H1 (cell line): ENCODE data around the gene FCER2. TPM values are rescaled to one million over a fixed set of nuclear protein-coding genes. Genes with fewer than 3 reads are reported as not detected.

Experiments
- CTCF ChIA-PET: fragments of 300-600 bp; sonication (Branson Sonifier 250); formaldehyde crosslinking; loops from one replicate; lab custom pipeline; 2021; ENCODE audit not compliant: partially characterized antibody; lab: Charles Lee
- POLR2A ChIA-PET: fragments of 300-600 bp; sonication (Branson Sonifier 250); formaldehyde crosslinking; loops from one replicate; lab custom pipeline; 2021; ENCODE audit warnings: inconsistent platforms; ENCODE audit not compliant: partially characterized antibody; lab: Charles Lee
- DNase-seq, 2 experiments: peaks; one replicate each; pipeline versions ENCODE4 v3.0.0 to v3.0.0-alpha.2; 2010 to 2022; ENCODE audit warnings: low spot score in 2 of 2, low read depth in 1 of 2, mixed read lengths in 1 of 2
- FAIRE-seq: peaks from 2 replicates; lab custom pipeline; 2011; peaks lifted over from hg19 to GRCh38; lab: Jason Lieb, UNC
- H2AFZ ChIP-seq: 2 replicates; pipeline ENCODE4 v1.8.1; 2012; ENCODE audit warnings: low read length, inconsistent platforms
- H2AK5ac ChIP-seq: 2 replicates; pipeline ENCODE4 v1.6.1; 2013; ENCODE audit warnings: low read depth, low read length
- H2BK120ac ChIP-seq: replicated peaks from 2 replicates; pipeline ENCODE3; 2013; ENCODE audit warnings: low read depth, low read length, inconsistent platforms
- H2BK12ac ChIP-seq: 2 replicates; pipeline ENCODE4 v1.6.1; 2013; ENCODE audit warnings: low read depth, low read length
- H2BK15ac ChIP-seq: 2 replicates; pipeline ENCODE4 v1.6.1; 2013; ENCODE audit warnings: low read length
- H2BK20ac ChIP-seq: 2 replicates; pipeline ENCODE4 v1.6.1; 2013; ENCODE audit warnings: low read length
- H2BK5ac ChIP-seq: 2 replicates; pipeline ENCODE4 v1.6.1; 2013; ENCODE audit warnings: low read depth, low read length
- H3K14ac ChIP-seq: 2 replicates; pipeline ENCODE4 v1.6.1; 2013; ENCODE audit warnings: inconsistent platforms; ENCODE audit not compliant: insufficient read length
- H3K18ac ChIP-seq: 2 replicates; pipeline ENCODE4 v1.6.1; 2013; ENCODE audit warnings: low read length; ENCODE audit errors: extremely low read depth
- H3K23ac ChIP-seq: 2 replicates; pipeline ENCODE4 v1.6.1; 2013; ENCODE audit warnings: inconsistent platforms; ENCODE audit not compliant: insufficient read length
- H3K23me2 ChIP-seq: 2 replicates; pipeline ENCODE4 v1.6.1; 2013; ENCODE audit warnings: low read depth, low read length
- H3K27ac ChIP-seq: 2 replicates; pipeline ENCODE4 v1.6.1; 2011; ENCODE audit warnings: low read depth, low read length, inconsistent platforms
- H3K27me3 ChIP-seq, 4 experiments: replicated peaks in 1 of 4; 1 replicate in 1 of 4; 2 replicates in 3 of 4; pipeline versions ENCODE4 v1.6.1 to v1.8.1; 2011 to 2013; ENCODE audit warnings: low read length in 3 of 4, mild to moderate bottlenecking in 3 of 4, inconsistent platforms in 2 of 4, mixed read lengths in 2 of 4, moderate library complexity in 1 of 4; ENCODE audit not compliant: control insufficient read depth in 3 of 4, insufficient read depth in 3 of 4; ENCODE audit errors: extremely low read depth in 1 of 4
- H3K36me3 ChIP-seq, 4 experiments: 2 replicates each; pipeline versions ENCODE4 v1.6.1 to v1.8.1; 2011 to 2013; ENCODE audit warnings: mild to moderate bottlenecking in 4 of 4, low read length in 3 of 4, moderate library complexity in 2 of 4, control low read depth in 1 of 4, inconsistent platforms in 1 of 4; ENCODE audit not compliant: insufficient read depth in 4 of 4, control insufficient read depth in 2 of 4
- H3K4ac ChIP-seq: replicated peaks from 2 replicates; pipeline ENCODE3; 2013; ENCODE audit warnings: low read length, low read depth, mixed read lengths, inconsistent platforms; ENCODE audit not compliant: insufficient read length
- H3K4me1 ChIP-seq, 4 experiments: replicated peaks in 1 of 4; 1 replicate in 1 of 4; 2 replicates in 3 of 4; pipeline versions ENCODE4 v1.6.1 to v1.8.1; 2011 to 2013; ENCODE audit warnings: low read length in 3 of 4, inconsistent platforms in 2 of 4, mixed read lengths in 1 of 4; ENCODE audit not compliant: insufficient read depth in 4 of 4, control insufficient read depth in 3 of 4
- H3K4me2 ChIP-seq, 2 experiments: 2 replicates each; pipeline versions ENCODE4 v1.6.1 to v1.8.1; 2011 to 2013; ENCODE audit warnings: low read depth in 2 of 2, low read length in 2 of 2, control low read depth in 1 of 2, inconsistent platforms in 1 of 2, mild to moderate bottlenecking in 1 of 2; ENCODE audit not compliant: insufficient read depth in 1 of 2
- H3K4me3 ChIP-seq, 4 experiments: fragments of 200-600, 300-600 bp in 1 of 4; sonication (generic), shearing (Covaris generic), sonication (Bioruptor Twin) in 1 of 4; 2 replicates each; pipeline versions ENCODE4 v1.5.1 to v1.8.1; 2011 to 2016; ENCODE audit warnings: low read length in 4 of 4, low read depth in 3 of 4, control low read depth in 2 of 4, inconsistent platforms in 2 of 4, mild to moderate bottlenecking in 2 of 4, mixed read lengths in 1 of 4, moderate library complexity in 1 of 4; ENCODE audit not compliant: insufficient read depth in 2 of 4; ENCODE audit errors: extremely low read depth in 1 of 4
- H3K56ac ChIP-seq: replicated peaks from 2 replicates; pipeline ENCODE3; 2013; ENCODE audit warnings: low read depth, mild to moderate bottlenecking, mixed read lengths, low read length, inconsistent platforms; ENCODE audit not compliant: insufficient read length
- H3K79me1 ChIP-seq: 2 replicates; pipeline ENCODE4 v1.6.1; 2013; ENCODE audit warnings: low read depth, low read length, control low read depth
- H3K79me2 ChIP-seq, 2 experiments: 2 replicates each; pipeline versions ENCODE4 v1.6.1 to v1.8.1; 2012 to 2013; ENCODE audit warnings: low read length in 2 of 2, mild to moderate bottlenecking in 2 of 2, inconsistent platforms in 1 of 2; ENCODE audit not compliant: insufficient read depth in 2 of 2, control insufficient read depth in 1 of 2
- H3K9ac ChIP-seq, 4 experiments: replicated peaks in 1 of 4; 1 replicate in 1 of 4; 2 replicates in 3 of 4; pipeline versions ENCODE4 v1.6.1 to v1.8.1; 2011 to 2013; ENCODE audit warnings: low read depth in 3 of 4, low read length in 3 of 4, control low read depth in 2 of 4, mild to moderate bottlenecking in 2 of 4, moderate library complexity in 2 of 4, inconsistent platforms in 1 of 4; ENCODE audit errors: extremely low read depth in 1 of 4
- H3K9me3 ChIP-seq, 2 experiments: 2 replicates each; pipeline versions ENCODE4 v1.6.1 to v1.8.1; 2012 to 2013; ENCODE audit warnings: mild to moderate bottlenecking in 2 of 2, moderate library complexity in 2 of 2, control low read depth in 1 of 2, inconsistent platforms in 1 of 2, low read depth in 1 of 2, low read length in 1 of 2, mixed read lengths in 1 of 2; ENCODE audit not compliant: insufficient read depth in 2 of 2
- H4K20me1 ChIP-seq, 2 experiments: replicated peaks in 1 of 2; 2 replicates each; pipeline versions ENCODE3 to v1.8.1; 2011 to 2013; ENCODE audit warnings: inconsistent platforms in 2 of 2, low read length in 2 of 2, mild to moderate bottlenecking in 1 of 2; ENCODE audit not compliant: insufficient read depth in 2 of 2, control insufficient read depth in 1 of 2
- H4K5ac ChIP-seq: 2 replicates; pipeline ENCODE4 v1.6.1; 2013; ENCODE audit warnings: low read length, low read depth, mixed read lengths, inconsistent platforms; ENCODE audit not compliant: insufficient read length
- H4K8ac ChIP-seq: 2 replicates; pipeline ENCODE4 v1.8.0; 2013; ENCODE audit warnings: mild to moderate bottlenecking, moderate library complexity, low read length, inconsistent platforms; ENCODE audit not compliant: insufficient read depth; ENCODE audit errors: extremely low read depth
- H4K91ac ChIP-seq: replicated peaks from 2 replicates; pipeline ENCODE3; 2013; ENCODE audit warnings: low read length, mixed read lengths, inconsistent platforms; ENCODE audit not compliant: insufficient read length
- CHD2 ChIP-seq: IDR thresholded peaks from 2 replicates; pipeline ENCODE4 v1.6.1; 2012; ENCODE audit warnings: low read length, improper control_type of control experiment
- GTF2F1 ChIP-seq: IDR thresholded peaks from 2 replicates; pipeline ENCODE4 v1.6.1; 2012; ENCODE audit warnings: low read depth, low read length, improper control_type of control experiment, borderline replicate concordance
- NANOG ChIP-seq: IDR thresholded peaks from 2 replicates; pipeline ENCODE4 v1.6.1; 2011; ENCODE audit warnings: low read length, low read depth, mild to moderate bottlenecking, inconsistent platforms; ENCODE audit not compliant: insufficient read depth, poor library complexity, severe bottlenecking
- WGBS, 2 experiments: shearing (Covaris generic) in 1 of 2; methylation state at CpG; one replicate each; pipeline versions ENCODE4 v1.1.6 to v1.1.7; 2013 to 2015; ENCODE audit warnings: low lambda C conversion rate in 2 of 2, mixed read lengths in 2 of 2, inconsistent platforms in 1 of 2, low coverage in 1 of 2, missing lambda C conversion rate in 1 of 2; ENCODE audit not compliant: insufficient replicate concordance in 2 of 2, insufficient coverage in 1 of 2, insufficient read length in 1 of 2; ENCODE audit errors: extremely low coverage in 1 of 2, missing lambda C conversion rate in 1 of 2; 5-methylcytosine and 5-hydroxymethylcytosine counted together
- polyA plus RNA-seq, 7 experiments: library from polyadenylated mRNA; depleted of rRNA in 3 of 7; stranded (reverse) in 5 of 7; unstranded in 2 of 7; fragments of >200 nt in 5 of 7; fragments of 200-250 nt in 2 of 7; gene quantifications; 1 replicate in 5 of 7; 2 replicates in 1 of 7; 4 replicates in 1 of 7; pipeline versions ENCODE4 v1.2.1 to v1.2.3, GENCODE V29; 2011 to 2013; ENCODE audit warnings: missing spikeins in 2 of 7, mixed read lengths in 2 of 7
- total RNA-seq: library from RNA; stranded (reverse); fragmentation: NEBNext Ultra II Directional; extraction: Animal tissue kit (Norgen Biotek cat#: 25700); gene quantifications from 2 replicates; pipeline ENCODE4 v1.2.1, GENCODE V29; 2021
- TF ChIP-seq, protein P1 (sequence below): IDR thresholded peaks from 2 replicates; pipeline ENCODE4 v1.6.1; 2011; ENCODE audit warnings: low read depth, mild to moderate bottlenecking, low read length; ENCODE audit not compliant: insufficient read depth

FCER2 gene
- total and polyA plus RNA-seq, 2 of the 8 experiments (the other 6 are each of a cell fraction or from before 2014, with no cell fraction given): 0.67 TPM; not detected in 1

DNA sequence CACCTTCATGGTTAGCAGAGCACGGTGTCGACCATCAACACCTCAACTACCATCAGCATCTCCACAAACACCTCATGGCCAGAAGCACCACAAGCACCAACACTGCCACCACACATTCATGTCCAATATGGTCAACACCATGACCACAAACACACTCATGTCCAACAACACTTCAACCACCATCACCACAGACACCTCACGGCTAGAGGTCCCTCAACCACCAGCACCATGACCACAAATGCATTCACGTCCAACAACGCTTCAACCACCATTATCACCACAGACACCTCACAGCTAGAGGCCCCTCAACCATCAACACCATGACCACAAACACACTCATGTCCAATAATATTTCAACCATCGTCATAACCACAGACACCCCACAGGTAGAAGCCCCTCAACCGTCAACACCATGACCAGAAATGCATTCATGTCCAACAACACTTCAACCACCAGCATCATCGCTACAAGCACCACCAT is 11.1 kb downstream of the FCER2 start:
- H3K14ac ChIP-seq: no peak overlapping the region

More for the DNA sequence above, 11.1 kb downstream of the FCER2 start:
- Histone ChIP-seq H3K23ac (no peak overlapping the region), H3K4me2 (no peak overlapping the region), H3K9ac (no peak overlapping the region), H3K4me3 (no peak overlapping the region), H4K5ac (no peak overlapping the region), H4K20me1 (peaks cover 0 to 3% of the 10 kb centered on the region in 2 experiments), H2BK15ac (0 out of 2 replicates have a peak overlapping the region, but pooled peaks have one; percentile 29), H3K23me2 (peaks cover 14% of the 10 kb centered on the region), H2AK5ac (no peak overlapping the region), H4K8ac (no peak overlapping the region; the same call in 1 of the 2 replicates), H3K18ac (no peak overlapping the region), H2BK120ac (no peak overlapping the region), H3K27ac (no peak overlapping the region), H3K36me3 (no peaks in the 10 kb centered on the region), H2BK12ac (no peak overlapping the region), H2BK5ac (no peak overlapping the region), H3K56ac (no peak overlapping the region), H2BK20ac (no peak overlapping the region), H3K79me1 (no peaks in the 10 kb centered on the region), H3K4me1 (no peaks in the 10 kb centered on the region; a peak in 1 of 7 replicates), H2AFZ (no peak overlapping the region), H3K79me2 (no peaks in the 10 kb centered on the region), H3K9me3 (no peaks in the 10 kb centered on the region), H3K4ac (peak overlapping the region; percentile 38), H3K27me3 (no peaks in the 10 kb centered on the region; a peak in 2 of 7 replicates), H4K91ac (no peak overlapping the region)
- FAIRE-seq (no peak), DNase-seq (no peak)
- CTCF ChIA-PET: interaction anchor here (1.0 to 1.3 kb wide), 2 partner anchors 34 to 170 kb away, joined by 3 read pairs; no protein-coding TSS in a partner anchor
- WGBS, 2 experiments: 86% methylated on average over 8 of the region's 8 CpGs; no CpG with 5 or more reads in 1 of the 2 experiments
- POLR2A ChIA-PET: no interaction called here
- no peak for TF ChIP-seq NANOG
- TF ChIP-seq CHD2: no peak
- TF ChIP-seq, protein P1, sequence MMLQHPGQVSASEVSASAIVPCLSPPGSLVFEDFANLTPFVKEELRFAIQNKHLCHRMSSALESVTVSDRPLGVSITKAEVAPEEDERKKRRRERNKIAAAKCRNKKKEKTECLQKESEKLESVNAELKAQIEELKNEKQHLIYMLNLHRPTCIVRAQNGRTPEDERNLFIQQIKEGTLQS: no peak
- no peak for TF ChIP-seq GTF2F1
